Bronchial epithelial cell (primary cell): ENCODE data around the gene LIPA. TPM values are rescaled to one million over a fixed set of nuclear protein-coding genes. Genes with fewer than 3 reads are reported as not detected.

Source experiments
- DNase-seq: peaks from one replicate; pipeline ENCODE4 v3.0.0-alpha.2; 2010; ENCODE audit warnings: low read depth
- FAIRE-seq: peaks from 2 replicates; lab custom pipeline; 2011; peaks lifted over from hg19 to GRCh38; lab: Jason Lieb, UNC
- H3K27me3 ChIP-seq: 2 replicates; pipeline ENCODE4 v1.5.1; 2011; ENCODE audit warnings: low read length; ENCODE audit not compliant: control insufficient read depth, insufficient read depth
- H3K36me3 ChIP-seq: 2 replicates; pipeline ENCODE4 v1.5.1; 2011; ENCODE audit warnings: low read length; ENCODE audit not compliant: control insufficient read depth, insufficient read depth
- H3K4me3 ChIP-seq: 2 replicates; pipeline ENCODE4 v1.5.1; 2011; ENCODE audit warnings: mild to moderate bottlenecking, low read depth, low read length, control low read depth
- total RNA-seq: library from RNA; depleted of rRNA; stranded (reverse); fragments of >200 nt; gene quantifications from 2 replicates; pipeline ENCODE4 v1.2.1, GENCODE V29; 2014
- TF ChIP-seq, protein P1 (sequence below): IDR thresholded peaks from 2 replicates; pipeline ENCODE4 v1.5.1; 2011; ENCODE audit warnings: mild to moderate bottlenecking, moderate library complexity, low read length, control low read depth, inconsistent platforms; ENCODE audit not compliant: insufficient read depth, severe bottlenecking

LIPA gene
- total RNA-seq, 1 donor from 2014 or later = 20.8 TPM

DNA sequence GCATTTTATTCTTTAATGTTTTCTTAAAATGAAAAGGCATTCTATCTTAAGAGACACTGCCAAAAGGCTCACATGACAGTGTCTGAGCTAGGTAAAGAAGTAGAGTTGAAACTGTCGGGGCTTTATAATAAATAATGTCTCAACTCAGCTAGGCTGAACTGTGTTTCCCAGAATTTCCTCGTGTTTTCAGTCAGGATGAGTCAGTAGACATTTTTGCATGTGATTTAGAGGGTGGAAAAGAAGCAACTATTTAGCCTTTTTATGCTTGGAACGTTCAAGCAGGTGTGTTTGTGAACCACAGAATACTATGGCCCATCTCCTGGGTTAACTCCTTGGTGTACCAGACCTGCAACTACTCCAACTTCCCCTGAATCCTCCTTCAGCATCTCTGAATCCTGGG lies 23.4 kb upstream of the LIPA start:
- H3K27me3 ChIP-seq = no peaks in the 10 kb centered on the region
- FAIRE-seq = no peak
- TF ChIP-seq, protein P1, sequence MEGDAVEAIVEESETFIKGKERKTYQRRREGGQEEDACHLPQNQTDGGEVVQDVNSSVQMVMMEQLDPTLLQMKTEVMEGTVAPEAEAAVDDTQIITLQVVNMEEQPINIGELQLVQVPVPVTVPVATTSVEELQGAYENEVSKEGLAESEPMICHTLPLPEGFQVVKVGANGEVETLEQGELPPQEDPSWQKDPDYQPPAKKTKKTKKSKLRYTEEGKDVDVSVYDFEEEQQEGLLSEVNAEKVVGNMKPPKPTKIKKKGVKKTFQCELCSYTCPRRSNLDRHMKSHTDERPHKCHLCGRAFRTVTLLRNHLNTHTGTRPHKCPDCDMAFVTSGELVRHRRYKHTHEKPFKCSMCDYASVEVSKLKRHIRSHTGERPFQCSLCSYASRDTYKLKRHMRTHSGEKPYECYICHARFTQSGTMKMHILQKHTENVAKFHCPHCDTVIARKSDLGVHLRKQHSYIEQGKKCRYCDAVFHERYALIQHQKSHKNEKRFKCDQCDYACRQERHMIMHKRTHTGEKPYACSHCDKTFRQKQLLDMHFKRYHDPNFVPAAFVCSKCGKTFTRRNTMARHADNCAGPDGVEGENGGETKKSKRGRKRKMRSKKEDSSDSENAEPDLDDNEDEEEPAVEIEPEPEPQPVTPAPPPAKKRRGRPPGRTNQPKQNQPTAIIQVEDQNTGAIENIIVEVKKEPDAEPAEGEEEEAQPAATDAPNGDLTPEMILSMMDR = no peak
- peak; percentile 59 for DNase-seq
- H3K36me3 ChIP-seq = no peaks in the 10 kb centered on the region
- H3K4me3 ChIP-seq = no peak overlapping the region

- no peaks in the 10 kb centered on the region for H3K27me3 ChIP-seq
- no peaks in the 10 kb centered on the region for H3K36me3 ChIP-seq
- no peak overlapping the region for H3K4me3 ChIP-seq
- no peak for FAIRE-seq
- TF ChIP-seq, protein P1 = no peak
- DNase-seq = no peak
These were observed 22.1 kb upstream of the LIPA start for GRCh38 chr10:89273680-89274079.

DNA sequence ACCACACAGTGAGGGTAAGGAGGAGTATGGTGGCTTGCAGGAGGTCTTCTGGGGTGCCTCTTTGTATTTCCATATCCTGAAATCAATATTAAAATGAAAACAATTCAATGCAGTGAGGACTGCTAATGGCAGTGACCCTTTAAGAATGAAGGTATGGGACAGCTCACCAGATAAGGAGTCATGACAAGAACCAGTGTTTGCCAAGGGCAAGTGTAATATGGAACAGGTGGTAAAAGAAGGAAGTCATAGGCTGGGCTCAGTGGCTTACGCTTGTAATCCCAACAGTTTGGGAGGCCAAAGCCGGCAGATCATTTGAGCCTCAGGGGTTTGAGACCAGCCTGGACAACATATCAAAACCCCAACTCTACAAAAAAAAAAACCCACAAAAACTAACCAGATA lies 20.0 kb upstream of the LIPA start:
- Histone ChIP-seq H3K4me3 (no peak overlapping the region), H3K36me3 (no peaks in the 10 kb centered on the region), H3K27me3 (no peaks in the 10 kb centered on the region)
- FAIRE-seq (no peak), DNase-seq (no peak)
- TF ChIP-seq, protein P1 = no peak

DNA sequence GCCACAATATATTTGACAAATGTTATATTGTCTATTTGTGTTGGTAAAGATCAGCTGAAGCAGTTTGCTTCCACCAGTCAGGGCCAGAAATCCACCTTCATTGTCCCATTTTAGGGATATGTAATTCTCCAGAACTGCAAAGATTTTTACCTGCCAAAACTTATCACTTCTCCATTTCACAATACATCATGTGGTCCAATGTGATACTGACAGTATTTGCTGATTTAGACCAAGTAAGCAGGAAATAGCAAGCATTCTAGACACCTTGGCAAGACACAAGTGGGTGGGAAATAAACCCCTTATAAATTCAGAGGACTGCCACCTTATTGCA lies 18.5 kb upstream of the LIPA start:
- Histone ChIP-seq H3K36me3 (no peaks in the 10 kb centered on the region), H3K4me3 (no peak overlapping the region), H3K27me3 (no peaks in the 10 kb centered on the region)
- TF ChIP-seq, protein P1 = no peak
- FAIRE-seq (no peak), DNase-seq (no peak)

- no peak overlapping the region for H3K4me3 ChIP-seq
- H3K27me3 ChIP-seq = no peaks in the 10 kb centered on the region
- H3K36me3 ChIP-seq = no peaks in the 10 kb centered on the region
- FAIRE-seq (no peak), DNase-seq (no peak)
- TF ChIP-seq, protein P1 = no peak
These were observed 18.0 kb upstream of the LIPA start for GRCh38 chr10:89269433-89270152.

- Histone ChIP-seq H3K4me3 (no peak overlapping the region), H3K36me3 (no peaks in the 10 kb centered on the region), H3K27me3 (no peaks in the 10 kb centered on the region)
- FAIRE-seq = no peak
- TF ChIP-seq, protein P1 = no peak
- no peak for DNase-seq
These were observed 15.3 kb upstream of the LIPA start for GRCh38 chr10:89266721-89267453.
